Heart left ventricle (tissue), 16 donors: ENCODE measurements around the gene LRRC70. TPM values are rescaled to one million over a fixed set of nuclear protein-coding genes. Genes with fewer than 3 reads are reported as not detected.

Experiments used
- ATAC-seq, 4 donors: fragments of 200-7000 bp; cut with Tn5 transposase; one replicate each; pipeline ENCODE4 v1.9.1; 2020 to 2022; ENCODE audit warnings: moderate library complexity in 4 of 4, mild to moderate bottlenecking in 3 of 4, moderate number of reproducible peaks in 1 of 4
- DNase-seq, 5 donors: peaks; one replicate each; pipeline ENCODE4 v3.0.0-alpha.2; 2020
- H3K27ac ChIP-seq, 12 donors: fragments of 200-600 bp; sonication (generic) in 4 of 12; one replicate each; pipeline versions ENCODE4 v1.5.0 to v1.8.0; 2016 to 2022; ENCODE audit warnings: mild to moderate bottlenecking in 2 of 12
- H3K27me3 ChIP-seq, 9 donors: fragments of 200-600 bp; sonication (generic) in 2 of 9; one replicate each; pipeline versions ENCODE4 v1.5.1 to v1.8.0; 2016 to 2022; ENCODE audit warnings: mild to moderate bottlenecking in 3 of 9
- H3K36me3 ChIP-seq, 9 donors: fragments of 200-600 bp; sonication (generic) in 2 of 9; one replicate each; pipeline versions ENCODE4 v1.5.0 to v1.8.0; 2018 to 2022; ENCODE audit warnings: mild to moderate bottlenecking in 2 of 9
- H3K4me1 ChIP-seq, 12 donors: fragments of 200-600 bp; sonication (generic) in 4 of 12; one replicate each; pipeline versions ENCODE4 v1.5.0 to v1.8.0; 2016 to 2022; ENCODE audit warnings: mild to moderate bottlenecking in 3 of 12
- H3K4me3 ChIP-seq, 12 donors: fragments of 200-600 bp; sonication (generic) in 4 of 12; one replicate each; pipeline versions ENCODE4 v1.5.0 to v1.8.0; 2017 to 2022; ENCODE audit warnings: mild to moderate bottlenecking in 9 of 12, moderate library complexity in 4 of 12
- H3K9me3 ChIP-seq, 12 donors: fragments of 200-600 bp; sonication (generic) in 4 of 12; one replicate each; pipeline versions ENCODE4 v1.5.0 to v1.8.0; 2016 to 2022; ENCODE audit warnings: mild to moderate bottlenecking in 1 of 12
- POLR2A ChIP-seq, 2 donors: fragments of 450-650 bp; IDR thresholded peaks; one replicate each; pipeline ENCODE4 v1.6.1; 2017; ENCODE audit warnings: antibody characterized with exemption in 2 of 2, mild to moderate bottlenecking in 2 of 2, moderate library complexity in 2 of 2
- WGBS, 4 donors: extraction: QIAGEN DNeasy Blood & Tissue Kit in 2 of 4; methylation state at CpG; one replicate each; pipeline versions ENCODE4 v1.1.5 to v1.1.7; 2013 to 2018; 5-methylcytosine and 5-hydroxymethylcytosine counted together
- intact Hi-C, 10 donors: fragments of 100-400 bp; cut with DNase I; formaldehyde crosslinking; loops; one replicate each; pipeline versions ENCODE4 v1.11.1 to v1.14.2; 2022
- polyA plus RNA-seq, 2 donors: library from polyadenylated mRNA; stranded (reverse); fragments of 200-250 nt; gene quantifications; one replicate each; pipeline ENCODE4 v1.2.3, GENCODE V29; 2013
- total RNA-seq, 9 donors: library from RNA; depleted of rRNA in 2 of 9; stranded (reverse); fragments of >200 nt in 2 of 9; fragmentation: NEBNext Ultra II Directional in 3 of 9; extraction: Animal tissue kit (Norgen Biotek cat#: 25700) in 3 of 9; gene quantifications; one replicate each; pipeline versions ENCODE4 v1.1.0 to v1.2.4, GENCODE V29; 2016 to 2023
- TF ChIP-seq, protein P1 (sequence below), 12 donors: fragments of 200-600 bp; sonication (generic) in 4 of 12; IDR thresholded peaks; one replicate each; pipeline versions ENCODE4 v1.5.0 to v1.8.0; 2018 to 2022; ENCODE audit warnings: antibody characterized with exemption in 12 of 12, mild to moderate bottlenecking in 5 of 12
- donor health status: ischemic (EF 13 %, LVEDD 7.1; RV severe dilation, severe dysfunction).
- donor health status: healthy with polysubstance abuse.
- donor health status: DM: no; HTN: yes; CAD: no.
- donor health status: DM: no; HTN: no; CAD: no.
- donor health status: ischemic (EF 25% LVEDD 6.9; RV normal size, moderate dysfunction).
- donor health status: ischemic (EF 25% LVEDD 5.7; RV mildly dilated, moderate dysfunction).
- donor health status: healthy.
- donor health status: DM: yes; HTN: yes; CAD: no.
- donor health status: ischemic (EF 35%, LVEDD 5.7; RV mildly dilated, moderate dysfunction).
- donor health status: nonischemic (EF 11% LVEDD 7.7; RV severe dilation, severe dysfunction).
- donor health status: DM: yes; HTN: yes; CAD: no.
- donor health status: PGD.
- donor health status: ischemic (EF 29% LVEDD 5.4; RV normal size, mild dysfunction).
- donor health status: nonischemic (EF 23%, LVEDD 6.1; RV moderate dilation, normal function).

Gene LRRC70
- total and polyA plus RNA-seq, 11 donors = 0.37 to 2.3 (median 1.4) TPM

- no peaks in the 10 kb centered on the region for H3K9me3 ChIP-seq
- TF ChIP-seq, protein P1, sequence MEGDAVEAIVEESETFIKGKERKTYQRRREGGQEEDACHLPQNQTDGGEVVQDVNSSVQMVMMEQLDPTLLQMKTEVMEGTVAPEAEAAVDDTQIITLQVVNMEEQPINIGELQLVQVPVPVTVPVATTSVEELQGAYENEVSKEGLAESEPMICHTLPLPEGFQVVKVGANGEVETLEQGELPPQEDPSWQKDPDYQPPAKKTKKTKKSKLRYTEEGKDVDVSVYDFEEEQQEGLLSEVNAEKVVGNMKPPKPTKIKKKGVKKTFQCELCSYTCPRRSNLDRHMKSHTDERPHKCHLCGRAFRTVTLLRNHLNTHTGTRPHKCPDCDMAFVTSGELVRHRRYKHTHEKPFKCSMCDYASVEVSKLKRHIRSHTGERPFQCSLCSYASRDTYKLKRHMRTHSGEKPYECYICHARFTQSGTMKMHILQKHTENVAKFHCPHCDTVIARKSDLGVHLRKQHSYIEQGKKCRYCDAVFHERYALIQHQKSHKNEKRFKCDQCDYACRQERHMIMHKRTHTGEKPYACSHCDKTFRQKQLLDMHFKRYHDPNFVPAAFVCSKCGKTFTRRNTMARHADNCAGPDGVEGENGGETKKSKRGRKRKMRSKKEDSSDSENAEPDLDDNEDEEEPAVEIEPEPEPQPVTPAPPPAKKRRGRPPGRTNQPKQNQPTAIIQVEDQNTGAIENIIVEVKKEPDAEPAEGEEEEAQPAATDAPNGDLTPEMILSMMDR (IDR thresholded peaks at IDR 0.05) = no peak
- TF ChIP-seq POLR2A (IDR thresholded peaks at IDR 0.05) = no peak
- 68 to 78% (median 73%) methylated on average over 2 of the region's 2 CpGs for whole genome bisulfite sequencing, 4 donors
- H3K27me3 ChIP-seq = no peaks in the 10 kb centered on the region
- DNase-seq (no peak), ATAC-seq (no peak)
- no peak overlapping the region for H3K27ac ChIP-seq
- H3K4me1 ChIP-seq = peaks cover 0 to 13% (median under 1%) of the 10 kb centered on the region in 12 donors
- no peak overlapping the region for H3K4me3 ChIP-seq
- intact Hi-C loops = no loop called here
- peaks cover 0 to 6% (median 0%) of the 10 kb centered on the region in 9 donors for H3K36me3 ChIP-seq
Observed at GRCh38 chr5:62585306-62585705, 6.7 kb downstream of the LRRC70 start.

- Histone ChIP-seq H3K4me1 (peaks cover 0 to 13% (median under 1%) of the 10 kb centered on the region in 12 donors), H3K27ac (no peak overlapping the region), H3K4me3 (no peak overlapping the region), H3K36me3 (peaks cover 0 to 7% (median 0%) of the 10 kb centered on the region in 9 donors), H3K9me3 (no peaks in the 10 kb centered on the region), H3K27me3 (no peaks in the 10 kb centered on the region)
- intact Hi-C loops = no loop called here
- TF ChIP-seq POLR2A (IDR thresholded peaks at IDR 0.05) = no peak
- TF ChIP-seq, protein P1 (IDR thresholded peaks at IDR 0.05) = no peak
- DNase-seq (no peak), ATAC-seq (no peak)
Observed at GRCh38 chr5:62585751-62586150, 7.1 kb downstream of the LRRC70 start.

- Histone ChIP-seq H3K4me1 (peaks cover 0 to 13% (median under 1%) of the 10 kb centered on the region in 12 donors), H3K9me3 (no peaks in the 10 kb centered on the region), H3K27me3 (no peaks in the 10 kb centered on the region), H3K4me3 (no peak overlapping the region), H3K27ac (no peak overlapping the region), H3K36me3 (peaks cover 0 to 26% (median 15%) of the 10 kb centered on the region in 9 donors)
- no peak for TF ChIP-seq POLR2A (IDR thresholded peaks at IDR 0.05)
- TF ChIP-seq, protein P1 (IDR thresholded peaks at IDR 0.05) = no peak
- ATAC-seq = no peak
- intact Hi-C loops = no loop called here
- no peak for DNase-seq
- WGBS, 4 donors = 82 to 90% (median 87%) methylated on average over 3 of the region's 3 CpGs
Observed at GRCh38 chr5:62587737-62588136, 9.1 kb downstream of the LRRC70 start.

DNA sequence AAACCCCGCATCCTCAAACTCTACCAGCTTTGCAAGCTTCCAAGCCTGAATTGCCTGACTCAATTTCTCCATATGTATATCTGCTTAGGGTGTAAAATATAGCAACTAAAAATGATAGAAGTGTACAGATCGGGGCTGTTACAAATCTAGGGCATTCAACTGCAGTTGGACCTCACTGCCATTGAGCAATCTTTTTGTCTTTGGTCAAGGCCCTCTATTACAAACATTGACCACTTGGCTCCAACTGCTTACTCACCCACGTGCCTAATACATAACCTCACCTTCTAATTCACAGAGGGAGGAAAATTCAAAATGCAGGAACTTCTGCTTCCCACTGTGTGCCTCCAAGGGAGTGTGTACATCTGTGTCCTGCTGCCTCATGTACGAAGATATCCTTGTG, 10.0 kb downstream of the LRRC70 start:
- Histone ChIP-seq H3K9me3 (no peaks in the 10 kb centered on the region), H3K27me3 (no peaks in the 10 kb centered on the region), H3K27ac (no peak overlapping the region), H3K4me1 (peaks cover 0 to 15% (median 2%) of the 10 kb centered on the region in 12 donors), H3K4me3 (no peak overlapping the region), H3K36me3 (peaks cover 0 to 32% (median 17%) of the 10 kb centered on the region in 9 donors)
- TF ChIP-seq POLR2A (IDR thresholded peaks at IDR 0.05) = no peak
- TF ChIP-seq, protein P1 (IDR thresholded peaks at IDR 0.05) = no peak
- DNase-seq (no peak), ATAC-seq (no peak)
- intact Hi-C loops = no loop called here
- WGBS, 4 donors = 85 to 99% (median 95%) methylated on average over 4 of the region's 4 CpGs
